ENCODE data around the gene OR4F15. TPM values are rescaled to one million over a fixed set of nuclear protein-coding genes. Genes with fewer than 3 reads are reported as not detected.

The OR4F15 gene
- total and polyA plus RNA-seq, 2 of the 8 experiments (the other 6 are each of a cell fraction or from before 2014, with no cell fraction given), result not detected

DNA sequence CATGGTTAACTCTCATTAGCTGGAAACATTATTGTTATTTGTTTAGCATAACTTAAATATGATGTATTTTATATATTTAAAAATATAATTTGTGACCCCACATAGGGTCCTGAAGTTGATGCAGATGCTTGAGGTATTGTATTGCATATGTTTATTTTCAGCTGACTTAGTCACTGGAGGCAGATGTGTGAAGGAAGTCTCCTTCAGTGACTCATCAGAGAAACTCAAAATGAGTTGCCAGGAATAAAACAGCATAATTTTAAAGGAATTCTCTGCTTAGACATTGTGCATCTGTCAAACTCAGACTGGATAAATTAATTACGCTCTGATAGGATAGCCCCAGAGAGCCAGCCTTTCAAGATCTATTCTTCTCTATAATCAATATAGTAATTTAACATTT lies 16.5 kb upstream of the OR4F15 start:
- Histone ChIP-seq H3K27me3 (replicated peaks in 1 of 4; ENCODE audit: control insufficient read depth in 3 of 4, extremely low read depth in 1 of 4, insufficient read depth in 3 of 4, low read length in 3 of 4) (no peaks in the 10 kb centered on the region), H3K56ac (replicated peaks; ENCODE audit: insufficient read length, low read depth, low read length) (no peak overlapping the region), H3K79me2 (ENCODE audit: control insufficient read depth in 1 of 2, insufficient read depth in 2 of 2, low read length in 2 of 2) (no peaks in the 10 kb centered on the region), H4K91ac (replicated peaks; ENCODE audit: insufficient read length, low read length) (no peak overlapping the region), H3K4me2 (ENCODE audit: insufficient read depth in 1 of 2, low read depth in 2 of 2, low read length in 2 of 2) (no peak overlapping the region), H4K20me1 (replicated peaks in 1 of 2; ENCODE audit: control insufficient read depth in 1 of 2, insufficient read depth in 2 of 2, low read length in 2 of 2) (no peaks in the 10 kb centered on the region), H3K79me1 (ENCODE audit: low read depth, low read length) (no peaks in the 10 kb centered on the region), H3K14ac (ENCODE audit: insufficient read length) (no peak overlapping the region), H4K5ac (ENCODE audit: insufficient read length, low read depth, low read length) (no peak overlapping the region), H3K36me3 (ENCODE audit: control insufficient read depth in 2 of 4, insufficient read depth in 4 of 4, low read length in 3 of 4) (no peaks in the 10 kb centered on the region), H3K27ac (ENCODE audit: low read depth, low read length) (no peak overlapping the region), H3K9ac (replicated peaks in 1 of 4; ENCODE audit: extremely low read depth in 1 of 4, low read depth in 3 of 4, low read length in 3 of 4) (no peak overlapping the region), H2BK20ac (ENCODE audit: low read length) (no peak overlapping the region), H2BK5ac (ENCODE audit: low read depth, low read length) (no peak overlapping the region), H3K4ac (replicated peaks; ENCODE audit: insufficient read length, low read depth, low read length) (no peak overlapping the region), H3K23ac (ENCODE audit: insufficient read length) (no peak overlapping the region), H3K4me1 (replicated peaks in 1 of 4; ENCODE audit: control insufficient read depth in 3 of 4, insufficient read depth in 4 of 4, low read length in 3 of 4) (no peaks in the 10 kb centered on the region), H4K8ac (ENCODE audit: extremely low read depth, insufficient read depth, low read length) (no peak overlapping the region), H2BK120ac (replicated peaks; ENCODE audit: low read depth, low read length) (no peak overlapping the region), H3K4me3 (ENCODE audit: extremely low read depth in 1 of 4, insufficient read depth in 2 of 4, low read depth in 3 of 4, low read length in 4 of 4) (no peak overlapping the region), H3K23me2 (ENCODE audit: low read depth, low read length) (no peaks in the 10 kb centered on the region), H3K9me3 (ENCODE audit: insufficient read depth in 2 of 2, low read depth in 1 of 2, low read length in 1 of 2) (peaks cover 6 to 15% of the 10 kb centered on the region in 2 experiments; a peak in 3 of 4 replicates), H3K18ac (ENCODE audit: extremely low read depth, low read length) (no peak overlapping the region), H2BK15ac (ENCODE audit: low read length) (no peak overlapping the region), H2BK12ac (ENCODE audit: low read depth, low read length) (no peak overlapping the region), H2AFZ (ENCODE audit: low read length) (no peak overlapping the region), H2AK5ac (ENCODE audit: low read depth, low read length) (no peak overlapping the region)
- POLR2A ChIA-PET (ENCODE audit: partially characterized antibody), result no interaction called here
- 88% methylated on average over 1 of the region's 1 CpG; no CpG with 5 or more reads in 1 of the 2 experiments for WGBS, 2 experiments (ENCODE audit: extremely low coverage in 1 of 2, insufficient coverage in 1 of 2, insufficient read length in 1 of 2, insufficient replicate concordance in 2 of 2, low coverage in 1 of 2, low lambda C conversion rate in 2 of 2, missing lambda C conversion rate in 1 of 2)
- no peak for FAIRE-seq
- DNase-seq (ENCODE audit: low read depth in 1 of 2, low spot score in 2 of 2), result no peak
- CTCF ChIA-PET (ENCODE audit: partially characterized antibody), result interaction anchor here (1.1 kb wide), 1 partner anchor 8 kb away, joined by 3 read pairs; the partner anchor contains the start of gene OR4F6
- TF ChIP-seq, protein P1, sequence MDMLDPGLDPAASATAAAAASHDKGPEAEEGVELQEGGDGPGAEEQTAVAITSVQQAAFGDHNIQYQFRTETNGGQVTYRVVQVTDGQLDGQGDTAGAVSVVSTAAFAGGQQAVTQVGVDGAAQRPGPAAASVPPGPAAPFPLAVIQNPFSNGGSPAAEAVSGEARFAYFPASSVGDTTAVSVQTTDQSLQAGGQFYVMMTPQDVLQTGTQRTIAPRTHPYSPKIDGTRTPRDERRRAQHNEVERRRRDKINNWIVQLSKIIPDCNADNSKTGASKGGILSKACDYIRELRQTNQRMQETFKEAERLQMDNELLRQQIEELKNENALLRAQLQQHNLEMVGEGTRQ (IDR thresholded peaks at IDR 0.05; ENCODE audit: low read length), result no peak
- TF ChIP-seq NRF1 (IDR thresholded peaks at IDR 0.05; ENCODE audit: low read depth, low read length), result no peak
- TF ChIP-seq, protein P2, sequence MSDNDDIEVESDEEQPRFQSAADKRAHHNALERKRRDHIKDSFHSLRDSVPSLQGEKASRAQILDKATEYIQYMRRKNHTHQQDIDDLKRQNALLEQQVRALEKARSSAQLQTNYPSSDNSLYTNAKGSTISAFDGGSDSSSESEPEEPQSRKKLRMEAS (IDR thresholded peaks at IDR 0.05), result no peak
- no peak for TF ChIP-seq NANOG (IDR thresholded peaks at IDR 0.05; ENCODE audit: insufficient read depth, low read depth, low read length, poor library complexity, severe bottlenecking)
- TF ChIP-seq, protein P3, sequence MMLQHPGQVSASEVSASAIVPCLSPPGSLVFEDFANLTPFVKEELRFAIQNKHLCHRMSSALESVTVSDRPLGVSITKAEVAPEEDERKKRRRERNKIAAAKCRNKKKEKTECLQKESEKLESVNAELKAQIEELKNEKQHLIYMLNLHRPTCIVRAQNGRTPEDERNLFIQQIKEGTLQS (IDR thresholded peaks at IDR 0.05; ENCODE audit: insufficient read depth, low read depth, low read length), result no peak
- TF ChIP-seq BRCA1 (IDR thresholded peaks at IDR 0.05; ENCODE audit: low read depth, low read length), result no peak
